Kidney glomerular epithelial cell (primary cell): ENCODE measurements around the gene MXI1.
"Not testable (repeated sequence)": the region's sequence is repeated elsewhere in the genome, so short reads cannot be mapped to it uniquely, and the experiment has no call there.

Experiments
- DNase-seq: peaks from one replicate; lab custom pipeline; 2025; lab: John Stamatoyannopoulos, UW

The MXI1 gene

GRCh38 chr10:110241841-110242240 lies 34.4 kb downstream of the MXI1 start:
- no peak for DNase-seq

GRCh38 chr10:110242511-110242910 lies 35.1 kb downstream of the MXI1 start:
- no peak for DNase-seq

DNA sequence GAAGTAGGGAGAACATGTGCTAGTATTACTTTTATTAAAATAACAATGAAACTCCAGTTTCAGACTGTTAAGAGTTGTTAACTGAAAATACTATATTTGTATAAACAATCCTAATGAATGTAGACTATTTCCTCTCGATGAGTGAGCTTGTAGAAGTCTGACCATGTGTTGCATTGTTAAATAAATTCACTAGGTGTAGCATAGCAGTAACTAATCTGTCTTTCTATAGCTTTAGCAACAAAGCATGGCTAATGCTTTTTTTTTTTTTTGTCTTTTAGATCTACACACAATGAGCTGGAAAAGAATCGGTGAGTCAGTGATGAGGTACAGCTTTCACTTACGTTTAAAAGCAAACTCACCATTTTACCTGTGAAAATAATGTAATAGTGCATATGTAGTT lies 37.1 kb downstream of the MXI1 start:
- no peak for DNase-seq

GRCh38 chr10:110247833-110248232 lies 40.4 kb downstream of the MXI1 start:
- DNase-seq, result not testable (repeated sequence)

GRCh38 chr10:110249489-110249888 lies 42.1 kb downstream of the MXI1 start:
- DNase-seq, result not testable (repeated sequence)

DNA sequence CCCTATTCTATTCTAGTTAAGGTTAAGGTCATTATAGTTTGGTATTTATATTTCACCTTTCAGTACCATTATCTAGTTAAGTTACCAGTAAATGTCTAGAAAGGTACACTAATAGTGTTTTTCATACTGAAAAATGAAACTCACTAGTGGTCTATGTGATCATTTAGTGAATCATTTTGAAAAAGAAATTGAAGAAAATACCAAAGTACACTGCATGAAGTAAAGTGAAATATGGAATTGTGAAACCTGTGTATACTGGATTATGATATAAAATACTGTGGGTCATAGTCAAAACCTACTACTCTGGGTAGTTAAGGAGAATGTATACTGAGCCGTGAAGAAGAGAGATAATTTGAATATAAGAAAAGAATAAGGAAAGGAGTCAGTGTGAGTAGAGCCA lies 44.0 kb downstream of the MXI1 start:
- not testable (repeated sequence) for DNase-seq

- DNase-seq, result no peak
These were observed 44.7 kb downstream of the MXI1 start for GRCh38 chr10:110252151-110252550.

GRCh38 chr10:110254467-110254866 lies 47.1 kb downstream of the MXI1 start:
- no peak for DNase-seq

DNA sequence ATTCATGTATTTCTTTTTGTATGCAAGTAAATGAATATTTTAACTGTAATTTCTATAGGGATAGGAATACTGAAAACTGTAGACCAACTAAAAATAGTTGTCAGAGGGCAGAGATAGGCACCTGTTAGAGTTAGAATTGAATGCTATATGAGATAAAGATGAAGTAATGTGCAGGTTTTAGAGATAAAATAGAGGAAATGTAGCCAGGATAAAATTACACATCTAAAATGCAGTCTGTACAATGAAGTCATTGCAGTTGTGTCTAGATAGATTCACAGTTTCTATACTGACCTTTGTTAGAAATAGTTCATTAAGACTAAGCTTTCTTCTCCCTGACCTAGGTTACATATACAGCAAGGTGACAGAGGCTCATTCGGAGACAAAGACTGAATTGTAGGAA lies 51.1 kb downstream of the MXI1 start:
- no peak for DNase-seq

- no peak for DNase-seq
These were observed 51.9 kb downstream of the MXI1 start for GRCh38 chr10:110259317-110259716.

DNA sequence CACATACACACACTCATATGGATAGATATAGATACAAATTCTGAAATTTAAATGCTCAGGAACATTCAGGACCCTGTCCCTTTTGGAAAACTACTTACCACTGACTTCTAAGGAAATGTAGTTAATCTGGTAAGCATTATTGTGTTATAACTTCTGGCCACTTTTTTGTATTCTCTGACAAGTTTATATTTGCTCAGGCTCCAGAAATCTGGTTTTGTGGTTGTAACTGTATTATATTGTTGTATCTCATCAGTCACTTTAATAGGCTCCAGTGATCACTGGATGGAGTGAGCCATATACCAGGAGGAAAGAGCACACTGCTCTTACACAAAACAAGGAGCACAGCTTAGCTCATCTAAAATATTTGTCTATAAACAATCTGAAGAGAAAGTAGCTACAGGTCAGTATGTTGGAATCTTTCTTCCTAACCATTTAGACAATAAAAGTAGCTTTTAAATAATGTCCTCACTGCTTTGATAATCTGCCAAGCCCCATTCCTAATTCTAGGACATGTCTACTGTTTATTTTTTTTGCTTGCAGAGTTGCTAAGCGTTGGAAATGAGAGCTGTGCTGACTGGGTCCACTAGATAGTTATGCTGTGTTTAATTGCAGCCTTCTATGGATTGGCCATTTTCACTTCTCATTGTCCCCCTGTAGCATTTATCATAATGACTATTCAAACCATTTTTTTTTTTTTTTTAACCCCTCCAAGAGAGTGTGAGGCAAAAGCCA lies 53.5 kb downstream of the MXI1 start:
- no peak for DNase-seq

DNA sequence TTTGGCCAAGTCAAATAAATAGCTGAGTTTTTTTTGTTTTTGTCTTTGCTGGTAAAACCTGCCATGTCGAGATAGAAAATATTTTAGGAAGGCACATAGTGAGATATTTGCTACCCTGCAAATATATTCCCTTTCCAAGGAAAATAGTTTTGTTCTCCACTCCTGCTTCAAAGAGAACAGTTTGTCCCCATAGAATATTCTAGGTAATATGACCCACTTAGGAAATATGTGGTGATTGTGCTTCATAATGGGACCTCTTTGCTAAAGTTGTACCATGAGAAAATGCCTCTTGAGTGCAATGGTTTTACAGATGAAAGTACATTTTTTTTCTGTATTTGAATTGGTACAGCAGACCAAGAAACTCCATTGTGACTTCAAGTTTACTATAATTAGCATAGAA lies 55.8 kb downstream of the MXI1 start:
- no peak for DNase-seq

DNA sequence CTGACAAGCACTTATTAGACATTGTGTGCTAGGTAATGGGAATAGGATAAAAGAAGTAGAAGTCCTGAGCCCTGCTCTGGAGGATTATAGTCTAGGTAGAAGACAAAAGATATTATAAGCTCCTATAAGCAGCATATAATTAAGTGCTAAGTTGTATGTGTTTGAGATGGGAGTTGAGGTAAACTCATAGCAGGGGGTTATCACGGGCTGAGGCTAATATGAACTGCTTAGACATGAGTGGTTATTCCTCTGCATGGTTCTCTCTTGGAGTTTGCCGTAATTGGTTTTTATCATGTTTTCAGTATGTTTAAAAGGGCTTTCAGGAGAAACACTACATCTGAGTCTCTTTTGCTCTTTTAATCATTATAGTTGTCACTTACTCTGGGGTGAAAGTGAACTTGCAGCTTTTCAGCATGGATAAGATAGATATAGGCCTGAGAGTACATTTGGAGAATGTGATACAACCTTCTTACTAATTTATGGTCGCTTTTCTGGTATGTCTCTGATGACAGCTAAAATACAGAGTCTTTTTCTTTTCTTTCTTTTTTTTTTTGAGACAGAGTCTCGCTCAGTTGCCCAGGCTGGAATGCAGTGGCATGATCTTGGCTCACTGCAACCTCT lies 58.3 kb downstream of the MXI1 start:
- no peak for DNase-seq

GRCh38 chr10:110267276-110267675 lies 59.9 kb downstream of the MXI1 start:
- DNase-seq, result no peak

DNA sequence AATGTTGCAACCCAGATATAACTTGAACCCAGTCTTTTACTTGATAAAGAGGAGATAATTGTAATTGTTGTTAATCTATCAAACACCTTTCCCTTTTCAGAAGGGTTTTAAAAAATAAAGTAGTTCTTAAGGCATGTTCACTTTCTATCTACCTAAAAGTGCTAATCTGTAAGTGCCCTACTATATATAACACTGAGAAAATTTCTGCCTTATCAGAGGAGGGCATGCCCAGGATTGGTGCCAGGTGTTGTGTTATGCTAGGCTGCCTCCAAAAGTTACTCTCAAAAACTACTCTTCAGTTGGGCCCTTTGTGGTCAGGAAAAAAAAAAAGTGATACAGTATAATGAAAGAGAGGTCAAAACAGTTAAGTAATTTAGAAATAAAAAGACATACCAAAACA lies 61.0 kb downstream of the MXI1 start:
- no peak for DNase-seq

DNA sequence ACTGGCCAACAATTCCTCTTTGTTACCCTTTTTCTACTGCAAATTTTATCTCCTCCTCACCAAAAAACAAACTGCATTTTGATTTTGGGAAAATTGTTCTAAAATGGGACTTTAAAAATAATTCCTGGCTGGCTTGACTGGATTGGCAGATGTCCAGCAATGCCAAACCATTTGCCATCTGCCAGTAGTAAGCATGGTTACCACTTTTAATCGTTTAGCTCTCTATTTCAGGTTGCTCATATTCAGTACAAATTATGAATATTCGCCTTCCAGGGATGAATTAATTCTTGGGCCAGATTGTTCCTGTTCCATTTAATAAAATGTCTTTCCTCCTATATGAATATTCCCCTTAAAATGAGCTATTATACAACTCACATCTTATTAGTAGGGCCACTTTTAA lies 61.6 kb downstream of the MXI1 start:
- DNase-seq, result no peak

DNA sequence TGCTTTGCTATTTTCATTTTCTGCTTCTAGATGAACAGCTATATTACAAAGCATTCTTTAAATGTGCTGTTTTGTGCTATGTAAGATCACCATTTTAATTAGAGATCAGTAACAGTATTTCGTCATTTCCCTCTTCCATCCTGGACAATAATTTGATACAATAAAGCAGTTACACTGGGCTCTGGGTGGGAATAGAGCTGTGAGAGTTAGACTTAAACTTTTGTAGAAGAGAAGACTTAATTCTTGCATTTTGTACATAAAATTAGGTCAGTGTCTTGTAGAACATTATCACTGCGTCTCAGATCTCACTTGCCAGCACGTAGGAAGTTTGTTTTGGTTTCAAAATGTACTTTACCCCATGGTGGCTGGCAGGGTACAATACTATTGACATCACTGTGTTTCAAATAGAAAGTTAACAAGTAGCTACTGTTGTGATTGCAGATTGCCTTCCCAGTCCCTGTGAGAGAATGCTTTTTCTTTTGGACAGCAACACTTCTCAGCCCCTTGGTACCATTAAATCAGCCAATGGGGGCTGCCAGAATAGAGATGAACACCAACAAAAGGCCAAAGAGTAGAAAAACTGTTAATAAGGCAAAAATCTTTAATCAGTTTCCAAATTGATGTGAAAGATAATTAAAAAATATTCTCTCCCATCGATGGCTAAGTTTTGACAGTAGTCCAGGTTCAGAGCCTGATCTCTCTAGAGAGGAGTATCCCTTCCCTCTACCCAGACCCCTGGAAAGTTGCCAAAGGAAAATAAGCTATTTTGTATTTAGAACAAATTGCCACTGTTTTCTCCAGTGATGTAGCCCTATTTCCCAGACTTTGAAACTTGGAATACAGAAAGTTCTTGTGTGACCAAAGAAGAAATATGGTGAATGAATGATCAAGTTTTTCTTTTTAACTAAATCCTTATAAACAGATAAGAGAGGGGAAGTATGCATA lies 62.2 kb downstream of the MXI1 start:
- DNase-seq, result no peak

- not testable (repeated sequence) for DNase-seq
These were observed 65.6 kb downstream of the MXI1 start for GRCh38 chr10:110272995-110273394.

- peak; percentile 44 for DNase-seq
These were observed 66.1 kb downstream of the MXI1 start for GRCh38 chr10:110273474-110273873.

GRCh38 chr10:110274072-110274627 lies 66.7 kb downstream of the MXI1 start:
- no peak for DNase-seq

- no peak for DNase-seq
These were observed 67.2 kb downstream of the MXI1 start for GRCh38 chr10:110274647-110275046.

DNA sequence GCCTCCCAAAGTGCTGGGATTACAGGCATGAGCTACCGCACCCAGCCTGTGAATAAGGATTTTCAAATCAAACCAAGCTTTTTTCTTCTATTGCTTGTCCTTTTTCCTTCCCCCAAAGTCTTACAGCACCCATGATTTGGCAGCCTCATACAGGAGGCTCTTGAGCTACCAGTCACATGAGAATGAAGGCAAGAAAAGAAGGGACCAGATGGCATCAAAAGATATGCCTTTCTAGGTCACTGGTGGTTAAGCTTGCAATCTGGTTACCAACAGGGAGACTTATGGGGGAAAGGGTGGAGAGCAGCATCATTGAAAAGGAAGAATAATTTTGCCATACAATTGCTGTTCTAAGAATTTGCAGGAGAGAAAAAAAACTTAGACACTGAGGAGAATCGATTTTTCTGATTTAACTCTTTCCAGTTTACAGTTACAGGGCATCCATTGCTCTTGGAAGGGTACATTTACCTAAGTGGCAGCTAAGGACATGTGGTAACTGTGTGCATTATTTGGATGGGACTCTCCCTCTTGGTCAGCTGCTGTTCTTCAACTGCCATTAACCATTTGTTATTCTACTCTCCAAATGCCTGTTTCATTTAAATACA lies 67.8 kb downstream of the MXI1 start:
- no peak for DNase-seq
